Amniotic epithelial cell (primary cell): ENCODE results near the gene C10orf67.

ENCODE experiments used
- DNase-seq: peaks from one replicate; pipeline ENCODE4 v3.0.0-alpha.2; 2010; ENCODE audit warnings: low read depth

Gene C10orf67

GRCh38 chr10:23197416-23197861 is 147.2 kb downstream of the C10orf67 start:
- DNase-seq, result no peak

GRCh38 chr10:23196915-23197314 is 147.7 kb downstream of the C10orf67 start:
- no peak for DNase-seq

- DNase-seq, result no peak
These were observed 148.6 kb downstream of the C10orf67 start for GRCh38 chr10:23195846-23196600.

- DNase-seq, result no peak
These were observed 149.4 kb downstream of the C10orf67 start for GRCh38 chr10:23194966-23195845.

- no peak for DNase-seq
These were observed 150.1 kb downstream of the C10orf67 start for GRCh38 chr10:23194471-23194965.

- DNase-seq, result no peak
These were observed 151.0 kb downstream of the C10orf67 start for GRCh38 chr10:23193435-23194074.

GRCh38 chr10:23192712-23193434 is 151.7 kb downstream of the C10orf67 start:
- DNase-seq, result no peak

GRCh38 chr10:23191764-23192711 is 152.6 kb downstream of the C10orf67 start, which contains the start of gene PTF1A:
PTF1A (plus strand) TSS chr10:23192312; CDS start chr10:23192531, 219 bp downstream.
- DNase-seq, result no peak

GRCh38 chr10:23190872-23191763 is 153.5 kb downstream of the C10orf67 start:
- DNase-seq, result no peak

GRCh38 chr10:23189024-23189423 is 155.6 kb downstream of the C10orf67 start:
- no peak for DNase-seq

- DNase-seq, result no peak
These were observed 157.4 kb downstream of the C10orf67 start for GRCh38 chr10:23187155-23187554.

GRCh38 chr10:23186697-23187096 is 157.9 kb downstream of the C10orf67 start:
- no peak for DNase-seq

- no peak for DNase-seq
These were observed 158.4 kb downstream of the C10orf67 start for GRCh38 chr10:23186178-23186577.

GRCh38 chr10:23174977-23175512 is 169.6 kb downstream of the C10orf67 start:
- DNase-seq, result no peak

- DNase-seq, result no peak
These were observed 170.3 kb downstream of the C10orf67 start for GRCh38 chr10:23174074-23174976.

GRCh38 chr10:23173214-23174073 is 171.2 kb downstream of the C10orf67 start:
- no peak for DNase-seq
